Effector CD8-positive, alpha-beta T cell (primary cell): Measurements from ENCODE around the gene MSGN1.
"Not testable (repeated sequence)": the region's sequence is repeated elsewhere in the genome, so short reads cannot be mapped to it uniquely, and the experiment has no call there.

ENCODE experiments used
- DNase-seq: peaks from one replicate; lab custom pipeline; 2025; lab: John Stamatoyannopoulos, UW

Gene MSGN1

GRCh38 chr2:17805166-17805565, 11.1 kb upstream of the MSGN1 start:
- DNase-seq: no peak

GRCh38 chr2:17805717-17806363, 10.4 kb upstream of the MSGN1 start:
- no peak for DNase-seq

GRCh38 chr2:17813010-17813741, 3.1 kb upstream of the MSGN1 start:
- no peak for DNase-seq

- no peak for DNase-seq
Observed at GRCh38 chr2:17813742-17814473, 2.4 kb upstream of the MSGN1 start.

- no peak for DNase-seq
Observed at GRCh38 chr2:17814601-17815000, 1.7 kb upstream of the MSGN1 start.

GRCh38 chr2:17815468-17816184, 634 bp upstream of the MSGN1 start:
- DNase-seq: no peak

- no peak for DNase-seq
Observed at GRCh38 chr2:17818235-17818815, 2.1 kb downstream of the MSGN1 start.

GRCh38 chr2:17821080-17821479, 4.8 kb downstream of the MSGN1 start:
- DNase-seq: no peak

GRCh38 chr2:17821535-17822444, 5.5 kb downstream of the MSGN1 start:
- DNase-seq: no peak

GRCh38 chr2:17822445-17823117, 6.3 kb downstream of the MSGN1 start:
- DNase-seq: no peak

GRCh38 chr2:17823646-17824045, 7.4 kb downstream of the MSGN1 start:
- DNase-seq: not testable (repeated sequence)

- DNase-seq: no peak
Observed at GRCh38 chr2:17827316-17827715, 11.1 kb downstream of the MSGN1 start.

- no peak for DNase-seq
Observed at GRCh38 chr2:17827785-17828184, 11.5 kb downstream of the MSGN1 start.

GRCh38 chr2:17830053-17831034, 14.1 kb downstream of the MSGN1 start:
- DNase-seq: no peak

- DNase-seq: no peak
Observed at GRCh38 chr2:17835516-17835915, 19.3 kb downstream of the MSGN1 start.

- DNase-seq: no peak
Observed at GRCh38 chr2:17839959-17840358, 23.7 kb downstream of the MSGN1 start.

- DNase-seq: no peak
Observed at GRCh38 chr2:17843457-17843856, 27.2 kb downstream of the MSGN1 start.

- DNase-seq: no peak
Observed at GRCh38 chr2:17845806-17846205, 29.5 kb downstream of the MSGN1 start.

- DNase-seq: no peak
Observed at GRCh38 chr2:17846676-17847075, 30.4 kb downstream of the MSGN1 start.
